Body of pancreas (tissue), 4 donors: ENCODE results near the gene MRPL4.
A peak's percentile ranks its signal among the peaks of the same experiment; 100 is the strongest.

ENCODE experiments used
- CTCF ChIP-seq, 7 experiments: fragments of 450-650 bp in 4 of 7; fragments of 200-600 bp in 3 of 7; sonication (generic) in 3 of 7; IDR thresholded peaks; one replicate each; pipeline ENCODE4 v1.5.1; 2016 to 2019; ENCODE audit warnings: antibody characterized with exemption in 7 of 7
- POLR2A ChIP-seq, 3 donors: fragments of 450-650 bp; IDR thresholded peaks; one replicate each; pipeline ENCODE4 v1.6.1; 2016; ENCODE audit warnings: antibody characterized with exemption in 3 of 3, mild to moderate bottlenecking in 2 of 3

GRCh38 chr19:10270616-10271394 is 18.8 kb downstream of the MRPL4 start, which contains the start of gene ICAM1:
- TF ChIP-seq CTCF (IDR thresholded peaks at IDR 0.05) = peak in 2 of 7 experiments; percentile 11 to 14
- peak; percentile 24 to 78 (median 73) for TF ChIP-seq POLR2A (IDR thresholded peaks at IDR 0.05)
